Measurements from ENCODE around the gene NHEJ1. TPM values are rescaled to one million over a fixed set of nuclear protein-coding genes. Genes with fewer than 3 reads are reported as not detected.

NHEJ1 gene
- total and polyA plus RNA-seq, 2 of the 13 experiments (the other 11 are each of a cell fraction or from before 2014, with no cell fraction given) = 30.0 to 30.7 TPM

DNA sequence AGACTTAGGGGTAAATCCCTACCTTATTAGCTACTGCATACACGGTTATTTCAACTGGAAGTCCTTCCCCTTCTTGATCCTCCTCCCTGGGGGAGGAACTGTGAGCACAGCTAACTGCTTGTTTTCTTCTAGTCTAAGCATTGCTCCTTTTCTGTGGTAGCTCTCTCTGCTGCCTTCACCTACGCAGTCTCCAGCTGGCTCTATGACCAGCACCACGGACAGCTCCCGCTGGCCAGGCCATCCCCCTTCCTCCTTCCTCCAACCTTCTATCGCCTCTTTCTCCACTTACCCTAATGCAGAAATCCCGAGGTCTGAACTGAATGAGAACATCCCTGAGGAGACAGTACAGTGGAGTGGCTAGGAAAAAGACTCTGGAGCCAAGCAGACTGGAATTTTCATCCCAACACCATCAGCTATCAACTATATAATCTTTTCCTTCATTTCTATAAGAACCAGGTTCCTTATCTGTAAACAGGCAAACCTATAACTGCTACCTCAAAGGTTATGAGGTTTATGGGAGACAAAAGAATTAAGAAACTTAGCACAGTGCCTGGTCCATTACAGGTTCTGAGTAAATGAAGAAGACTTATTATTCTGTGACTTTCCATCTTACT is 114.6 kb downstream of the NHEJ1 start (continued):
- TF ChIP-seq TEAD2 (CRISPR knock-in tag; IDR thresholded peaks at IDR 0.05) (peak; percentile 81; the same call in 1 of the 2 replicates), RFX1 (IDR thresholded peaks at IDR 0.05) (no peak), AHR (CRISPR knock-in tag; IDR thresholded peaks at IDR 0.05) (peak; percentile 74; the same call in 1 of the 2 replicates), ZNF589 (CRISPR knock-in tag; conservative IDR thresholded peaks at IDR 0.05) (peak; percentile 64; the same call in 1 of the 2 replicates), HNRNPLL (IDR thresholded peaks at IDR 0.05; ENCODE audit: low read depth, low read length, poor library complexity, severe bottlenecking) (no peak), MYNN (CRISPR knock-in tag; IDR thresholded peaks at IDR 0.05; ENCODE audit: low read depth) (no peak), ZNF775 (CRISPR knock-in tag; IDR thresholded peaks at IDR 0.05; ENCODE audit: borderline replicate concordance) (0 out of 2 replicates have a peak, but pooled peaks have one; percentile 68), ZNF557 (CRISPR knock-in tag; IDR thresholded peaks at IDR 0.05) (peak; percentile 85), ZMYM2 (CRISPR knock-in tag; IDR thresholded peaks at IDR 0.05) (no peak), ZNF253 (CRISPR knock-in tag; IDR thresholded peaks at IDR 0.05; ENCODE audit: borderline replicate concordance) (no peak), ASH2L (IDR thresholded peaks at IDR 0.05; ENCODE audit: insufficient read length, low read depth, low read length) (no peak), SP140L (CRISPR knock-in tag; IDR thresholded peaks at IDR 0.05; ENCODE audit: borderline replicate concordance) (peak; percentile 83; the same call in 1 of the 2 replicates), THAP11 (CRISPR knock-in tag; IDR thresholded peaks at IDR 0.05) (peak; percentile 50; the same call in 1 of the 2 replicates), ZNF749 (CRISPR knock-in tag; IDR thresholded peaks at IDR 0.05; ENCODE audit: borderline replicate concordance) (peak; percentile 78; the same call in 1 of the 2 replicates), ARID2 (CRISPR knock-in tag; IDR thresholded peaks at IDR 0.05; ENCODE audit: borderline replicate concordance) (no peak), KDM5B (CRISPR knock-in tag; IDR thresholded peaks at IDR 0.05; ENCODE audit: borderline replicate concordance) (peak; percentile 73; the same call in 1 of the 2 replicates), KDM5A (IDR thresholded peaks at IDR 0.05; ENCODE audit: borderline replicate concordance, low read length) (no peak), RCOR2 (CRISPR knock-in tag; IDR thresholded peaks at IDR 0.05) (no peak), PPARG (CRISPR knock-in tag; conservative IDR thresholded peaks at IDR 0.05) (peak; percentile 57; the same call in 1 of the 2 replicates), ETV5 (CRISPR knock-in tag; IDR thresholded peaks at IDR 0.05; ENCODE audit: borderline replicate concordance) (peak; percentile 57), ZNF720 (CRISPR knock-in tag; IDR thresholded peaks at IDR 0.05) (no peak), KLF6 (CRISPR knock-in tag; IDR thresholded peaks at IDR 0.05) (peak; percentile 84; the same call in 1 of the 2 replicates), ZNF891 (CRISPR knock-in tag; IDR thresholded peaks at IDR 0.05) (no peak), MEIS2 (CRISPR knock-in tag; IDR thresholded peaks at IDR 0.05) (peak; percentile 76; the same call in 1 of the 2 replicates)
- TF ChIP-seq, protein P1, sequence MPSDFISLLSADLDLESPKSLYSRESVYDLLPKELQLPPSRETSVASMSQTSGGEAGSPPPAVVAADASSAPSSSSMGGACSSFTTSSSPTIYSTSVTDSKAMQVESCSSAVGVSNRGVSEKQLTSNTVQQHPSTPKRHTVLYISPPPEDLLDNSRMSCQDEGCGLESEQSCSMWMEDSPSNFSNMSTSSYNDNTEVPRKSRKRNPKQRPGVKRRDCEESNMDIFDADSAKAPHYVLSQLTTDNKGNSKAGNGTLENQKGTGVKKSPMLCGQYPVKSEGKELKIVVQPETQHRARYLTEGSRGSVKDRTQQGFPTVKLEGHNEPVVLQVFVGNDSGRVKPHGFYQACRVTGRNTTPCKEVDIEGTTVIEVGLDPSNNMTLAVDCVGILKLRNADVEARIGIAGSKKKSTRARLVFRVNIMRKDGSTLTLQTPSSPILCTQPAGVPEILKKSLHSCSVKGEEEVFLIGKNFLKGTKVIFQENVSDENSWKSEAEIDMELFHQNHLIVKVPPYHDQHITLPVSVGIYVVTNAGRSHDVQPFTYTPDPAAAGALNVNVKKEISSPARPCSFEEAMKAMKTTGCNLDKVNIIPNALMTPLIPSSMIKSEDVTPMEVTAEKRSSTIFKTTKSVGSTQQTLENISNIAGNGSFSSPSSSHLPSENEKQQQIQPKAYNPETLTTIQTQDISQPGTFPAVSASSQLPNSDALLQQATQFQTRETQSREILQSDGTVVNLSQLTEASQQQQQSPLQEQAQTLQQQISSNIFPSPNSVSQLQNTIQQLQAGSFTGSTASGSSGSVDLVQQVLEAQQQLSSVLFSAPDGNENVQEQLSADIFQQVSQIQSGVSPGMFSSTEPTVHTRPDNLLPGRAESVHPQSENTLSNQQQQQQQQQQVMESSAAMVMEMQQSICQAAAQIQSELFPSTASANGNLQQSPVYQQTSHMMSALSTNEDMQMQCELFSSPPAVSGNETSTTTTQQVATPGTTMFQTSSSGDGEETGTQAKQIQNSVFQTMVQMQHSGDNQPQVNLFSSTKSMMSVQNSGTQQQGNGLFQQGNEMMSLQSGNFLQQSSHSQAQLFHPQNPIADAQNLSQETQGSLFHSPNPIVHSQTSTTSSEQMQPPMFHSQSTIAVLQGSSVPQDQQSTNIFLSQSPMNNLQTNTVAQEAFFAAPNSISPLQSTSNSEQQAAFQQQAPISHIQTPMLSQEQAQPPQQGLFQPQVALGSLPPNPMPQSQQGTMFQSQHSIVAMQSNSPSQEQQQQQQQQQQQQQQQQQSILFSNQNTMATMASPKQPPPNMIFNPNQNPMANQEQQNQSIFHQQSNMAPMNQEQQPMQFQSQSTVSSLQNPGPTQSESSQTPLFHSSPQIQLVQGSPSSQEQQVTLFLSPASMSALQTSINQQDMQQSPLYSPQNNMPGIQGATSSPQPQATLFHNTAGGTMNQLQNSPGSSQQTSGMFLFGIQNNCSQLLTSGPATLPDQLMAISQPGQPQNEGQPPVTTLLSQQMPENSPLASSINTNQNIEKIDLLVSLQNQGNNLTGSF (CRISPR knock-in tag; IDR thresholded peaks at IDR 0.05) = peak; percentile 74; the same call in 1 of the 2 replicates

Measured in HepG2 (cell line).